B cell (primary cell): ENCODE data around the gene RASA3. TPM values are rescaled to one million over a fixed set of nuclear protein-coding genes. Genes with fewer than 3 reads are reported as not detected.

Experiments used
- ATAC-seq: fragments of 200-7000 bp; cut with Tn5 transposase; one replicate; pipeline ENCODE4 v1.10.0; 2021; ENCODE audit warnings: low read depth, mild to moderate bottlenecking, moderate number of reproducible peaks, moderate library complexity
- CTCF ChIA-PET: fragments of 350-600 bp; sonication (Branson Sonifier 250); formaldehyde crosslinking; loops from one replicate; lab custom pipeline; 2021; ENCODE audit warnings: antibody characterized with exemption, inconsistent platforms; lab: Charles Lee
- POLR2A ChIA-PET: fragments of 350-600 bp; sonication (Branson Sonifier 250); formaldehyde crosslinking; loops from one replicate; lab custom pipeline; 2021; ENCODE audit warnings: antibody characterized with exemption; lab: Charles Lee
- DNase-seq: peaks from one replicate; pipeline ENCODE4 v3.0.0; 2013
- H2AFZ ChIP-seq: 2 replicates; pipeline ENCODE4 v1.6.1; 2012; ENCODE audit warnings: mild to moderate bottlenecking, low read depth, low read length; ENCODE audit not compliant: insufficient read depth, poor library complexity, severe bottlenecking
- H3K27ac ChIP-seq, 2 donors: 1 replicate in 1 of 2; 2 replicates in 1 of 2; pipeline ENCODE4 v1.5.1; 2012 to 2013; ENCODE audit warnings: low read length in 2 of 2, mild to moderate bottlenecking in 2 of 2, moderate library complexity in 1 of 2
- H3K27me3 ChIP-seq, 4 experiments: fragments of 200-600 bp in 1 of 4; sonication (generic) in 1 of 4; replicated peaks in 1 of 4; 1 replicate in 2 of 4; 2 replicates in 2 of 4; pipeline versions ENCODE4 v1.6.1 to v1.7.0; 2013 to 2016; ENCODE audit warnings: low read length in 3 of 4, mild to moderate bottlenecking in 2 of 4, mixed read lengths in 1 of 4, moderate library complexity in 1 of 4; ENCODE audit not compliant: insufficient read depth in 4 of 4, control insufficient read depth in 3 of 4; ENCODE audit errors: control extremely low read depth in 1 of 4
- H3K36me3 ChIP-seq, 2 experiments: replicated peaks in 1 of 2; 1 replicate in 1 of 2; 2 replicates in 1 of 2; pipeline versions ENCODE4 v1.6.1 to v1.7.1; 2013; ENCODE audit warnings: low read length in 1 of 2; ENCODE audit not compliant: insufficient read depth in 2 of 2, control insufficient read depth in 1 of 2; ENCODE audit errors: control extremely low read depth in 1 of 2, extremely low read depth in 1 of 2
- H3K4me1 ChIP-seq, 2 donors: fragments of 200-600 bp in 1 of 2; sonication (generic) in 1 of 2; 1 replicate in 1 of 2; 2 replicates in 1 of 2; pipeline versions ENCODE4 v1.5.1 to v1.6.1; 2013 to 2017; ENCODE audit warnings: low read length in 2 of 2; ENCODE audit not compliant: control insufficient read depth in 2 of 2, insufficient read depth in 2 of 2
- H3K4me2 ChIP-seq: replicated peaks from 2 replicates; pipeline ENCODE3; 2012; ENCODE audit warnings: mild to moderate bottlenecking, low read depth, low read length; ENCODE audit not compliant: poor library complexity, severe bottlenecking
- H3K4me3 ChIP-seq, 5 experiments: fragments of 200-600 bp in 1 of 5; sonication (generic) in 1 of 5; 1 replicate in 3 of 5; 2 replicates in 2 of 5; pipeline versions ENCODE4 v1.5.1 to v1.7.0; 2011 to 2016; ENCODE audit warnings: low read length in 4 of 5, mild to moderate bottlenecking in 4 of 5, low read depth in 2 of 5, control low read depth in 1 of 5, moderate library complexity in 1 of 5; ENCODE audit not compliant: insufficient read depth in 1 of 5; ENCODE audit errors: control extremely low read depth in 1 of 5, extremely low read depth in 1 of 5
- H3K79me2 ChIP-seq: fragments of 200-600 bp; sonication (generic); one replicate; pipeline ENCODE4 v1.6.0; 2016; ENCODE audit warnings: low read length; ENCODE audit not compliant: control insufficient read depth, insufficient read depth
- H3K9ac ChIP-seq: fragments of 200-600 bp; sonication (generic); 2 replicates; pipeline ENCODE4 v1.6.1; 2017; ENCODE audit warnings: mild to moderate bottlenecking, low read length, moderate library complexity
- H3K9me3 ChIP-seq, 3 donors: one replicate each; pipeline versions ENCODE4 v1.6.1 to v1.7.1; 2013; ENCODE audit warnings: low read length in 2 of 3; ENCODE audit not compliant: control insufficient read depth in 2 of 3, insufficient read depth in 1 of 3; ENCODE audit errors: control extremely low read depth in 1 of 3
- H4K20me1 ChIP-seq: 2 replicates; pipeline ENCODE4 v1.6.0; 2012; ENCODE audit warnings: mild to moderate bottlenecking, low read length; ENCODE audit not compliant: insufficient read depth, control insufficient read depth, poor library complexity, severe bottlenecking
- H3K27ac Mint-ChIP-seq: one replicate; pipeline ENCODE4 v1.8.0; 2021; ENCODE audit warnings: mixed read lengths
- H3K27me3 Mint-ChIP-seq: one replicate; pipeline ENCODE4 v1.8.0; 2021; ENCODE audit warnings: mixed read lengths
- H3K4me1 Mint-ChIP-seq: one replicate; pipeline ENCODE4 v1.8.0; 2021; ENCODE audit warnings: mixed read lengths
- H3K4me3 Mint-ChIP-seq: one replicate; pipeline ENCODE4 v1.8.0; 2021; ENCODE audit warnings: mixed read lengths
- H3K9me3 Mint-ChIP-seq: one replicate; pipeline ENCODE4 v1.8.0; 2022; ENCODE audit warnings: mixed read lengths; ENCODE audit not compliant: insufficient read depth
- EZH2 ChIP-seq: IDR thresholded peaks from 2 replicates; pipeline ENCODE4 v1.6.1; 2012; ENCODE audit warnings: borderline replicate concordance, low read depth, mild to moderate bottlenecking, moderate library complexity, low read length; ENCODE audit not compliant: insufficient read depth, poor library complexity, severe bottlenecking
- WGBS: methylation state at CpG from one replicate; pipeline ENCODE4 v1.1.5; 2013; ENCODE audit warnings: missing lambda C conversion rate; ENCODE audit not compliant: insufficient coverage; 5-methylcytosine and 5-hydroxymethylcytosine counted together
- intact Hi-C: fragments of 100-400 bp; cut with micrococcal nuclease; formaldehyde crosslinking; loops from one replicate; pipeline ENCODE4 v1.10.0; 2022
- polyA plus RNA-seq: library from polyadenylated mRNA; depleted of rRNA; stranded (reverse); fragments of >200 nt; gene quantifications from 2 replicates; pipeline ENCODE4 v1.2.3, GENCODE V29; 2012
- total RNA-seq, 2 donors: library from RNA; stranded (reverse); fragments of 120-200 nt in 1 of 2; gene quantifications; 1 replicate in 1 of 2; 2 replicates in 1 of 2; pipeline versions ENCODE4 v1.2.3 to v1.2.4, GENCODE V29; 2013 to 2022
- TF ChIP-seq, protein P1 (sequence below): fragments of 200-600 bp; IDR thresholded peaks from one replicate; pipeline ENCODE4 v1.8.0; 2022; ENCODE audit warnings: antibody characterized with exemption, mild to moderate bottlenecking

RASA3 gene
- total and polyA plus RNA-seq, 2 donors (not counting 1 experiment from before 2014, with no cell fraction given): 54.2 to 87.4 TPM

GRCh38 chr13:114116734-114117133 lies 15.7 kb downstream of the RASA3 start:
- TF ChIP-seq, protein P1, sequence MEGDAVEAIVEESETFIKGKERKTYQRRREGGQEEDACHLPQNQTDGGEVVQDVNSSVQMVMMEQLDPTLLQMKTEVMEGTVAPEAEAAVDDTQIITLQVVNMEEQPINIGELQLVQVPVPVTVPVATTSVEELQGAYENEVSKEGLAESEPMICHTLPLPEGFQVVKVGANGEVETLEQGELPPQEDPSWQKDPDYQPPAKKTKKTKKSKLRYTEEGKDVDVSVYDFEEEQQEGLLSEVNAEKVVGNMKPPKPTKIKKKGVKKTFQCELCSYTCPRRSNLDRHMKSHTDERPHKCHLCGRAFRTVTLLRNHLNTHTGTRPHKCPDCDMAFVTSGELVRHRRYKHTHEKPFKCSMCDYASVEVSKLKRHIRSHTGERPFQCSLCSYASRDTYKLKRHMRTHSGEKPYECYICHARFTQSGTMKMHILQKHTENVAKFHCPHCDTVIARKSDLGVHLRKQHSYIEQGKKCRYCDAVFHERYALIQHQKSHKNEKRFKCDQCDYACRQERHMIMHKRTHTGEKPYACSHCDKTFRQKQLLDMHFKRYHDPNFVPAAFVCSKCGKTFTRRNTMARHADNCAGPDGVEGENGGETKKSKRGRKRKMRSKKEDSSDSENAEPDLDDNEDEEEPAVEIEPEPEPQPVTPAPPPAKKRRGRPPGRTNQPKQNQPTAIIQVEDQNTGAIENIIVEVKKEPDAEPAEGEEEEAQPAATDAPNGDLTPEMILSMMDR: no peak
- no peak for TF ChIP-seq EZH2
- Histone ChIP-seq H3K9me3 (no peaks in the 10 kb centered on the region), H3K4me3 (no peak overlapping the region), H3K79me2 (peaks cover 78% of the 10 kb centered on the region), H3K36me3 (peaks cover 2 to 26% of the 10 kb centered on the region in 2 experiments), H3K4me2 (no peak overlapping the region), H2AFZ (no peak overlapping the region), H3K4me1 (peaks cover 23 to 46% of the 10 kb centered on the region in 2 donors), H4K20me1 (peaks cover 92% of the 10 kb centered on the region), H3K27me3 (no peaks in the 10 kb centered on the region), H3K9ac (no peak overlapping the region), H3K27ac (no peak overlapping the region)
- H3K27ac Mint-ChIP-seq: no peak overlapping the region
- ChIA-PET CTCF (no interaction called here), POLR2A (no interaction called here)
- intact Hi-C loops: no loop called here
- WGBS: 99% methylated on average over 17 of the region's 17 CpGs
- no peak overlapping the region for H3K4me3 Mint-ChIP-seq
- no peaks in the 10 kb centered on the region for H3K9me3 Mint-ChIP-seq
- peaks cover 47% of the 10 kb centered on the region for H3K4me1 Mint-ChIP-seq
- no peak for ATAC-seq
- no peaks in the 10 kb centered on the region for H3K27me3 Mint-ChIP-seq
- no peak for DNase-seq

GRCh38 chr13:114115796-114116195 lies 16.6 kb downstream of the RASA3 start:
- no peaks in the 10 kb centered on the region for H3K9me3 ChIP-seq
- no peaks in the 10 kb centered on the region for H3K27me3 ChIP-seq
- peaks cover 22 to 43% of the 10 kb centered on the region in 2 donors for H3K4me1 ChIP-seq
- peak overlapping the region in 1 of 2 donors; percentile 55 for H3K27ac ChIP-seq
- H3K27me3 Mint-ChIP-seq: no peaks in the 10 kb centered on the region
- ATAC-seq: no peak
- H2AFZ ChIP-seq: no peak overlapping the region
- peak overlapping the region; percentile 44 for H3K4me2 ChIP-seq
- TF ChIP-seq EZH2: no peak
- TF ChIP-seq, protein P1: no peak
- intact Hi-C loops: no loop called here
- no peaks in the 10 kb centered on the region for H3K9me3 Mint-ChIP-seq
- H3K79me2 ChIP-seq: peaks cover 73% of the 10 kb centered on the region
- no peak for DNase-seq
- H3K4me1 Mint-ChIP-seq: peaks cover 43% of the 10 kb centered on the region
- no peak overlapping the region for H3K4me3 ChIP-seq
- H3K9ac ChIP-seq: no peak overlapping the region
- POLR2A ChIA-PET: no interaction called here
- peak overlapping the region; percentile 90 for H3K27ac Mint-ChIP-seq
- H3K4me3 Mint-ChIP-seq: peak overlapping the region; percentile 59
- peaks cover 87% of the 10 kb centered on the region for H4K20me1 ChIP-seq
- 92% methylated on average over 11 of the region's 13 CpGs for WGBS
- CTCF ChIA-PET: no interaction called here
- peaks cover 2 to 24% of the 10 kb centered on the region in 2 experiments for H3K36me3 ChIP-seq
